Measurements from ENCODE around the gene MLLT10.

Gene MLLT10

DNA sequence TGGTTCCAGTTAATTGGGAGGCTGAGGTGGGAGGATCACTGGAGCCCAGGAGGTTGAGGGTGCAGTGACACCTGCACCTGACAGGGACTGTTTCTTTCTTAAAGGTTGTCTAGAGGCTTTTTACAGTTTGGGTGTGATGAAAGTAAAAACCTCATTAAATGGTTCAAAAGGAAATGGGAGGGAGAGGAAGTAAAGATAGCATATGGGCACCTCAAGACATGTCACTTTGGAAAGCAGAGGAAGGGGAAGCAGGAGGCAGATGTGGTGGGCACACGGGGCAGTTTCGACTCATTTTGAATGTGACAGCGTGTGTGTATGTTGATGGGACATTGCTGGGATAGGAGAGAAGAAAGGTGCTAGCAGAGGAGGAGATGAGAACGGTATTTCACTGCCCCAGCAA lies 203.1 kb downstream of the MLLT10 start:
- DNase-seq (ENCODE audit: low read depth), result no peak

DNA sequence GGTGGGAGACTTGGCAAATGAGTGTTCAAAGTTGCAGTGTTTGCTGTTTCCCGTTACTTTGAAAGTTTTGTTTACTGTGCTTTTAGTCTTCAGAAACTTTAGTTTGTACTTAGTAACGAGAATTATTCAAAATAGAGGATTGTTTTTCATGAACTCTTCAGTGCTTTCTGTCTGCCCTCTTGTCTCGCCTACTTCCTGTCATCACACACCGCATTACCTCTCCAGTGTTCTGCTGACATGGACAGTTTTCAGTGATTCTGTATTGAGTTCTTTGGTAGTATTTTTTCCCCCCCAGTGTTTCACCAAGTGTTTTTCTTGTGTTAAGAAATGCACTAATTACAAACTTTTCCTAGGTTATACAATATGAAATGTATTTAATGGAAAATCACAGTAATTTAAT lies 207.0 kb downstream of the MLLT10 start:
- DNase-seq (ENCODE audit: low read depth), result no peak

DNA sequence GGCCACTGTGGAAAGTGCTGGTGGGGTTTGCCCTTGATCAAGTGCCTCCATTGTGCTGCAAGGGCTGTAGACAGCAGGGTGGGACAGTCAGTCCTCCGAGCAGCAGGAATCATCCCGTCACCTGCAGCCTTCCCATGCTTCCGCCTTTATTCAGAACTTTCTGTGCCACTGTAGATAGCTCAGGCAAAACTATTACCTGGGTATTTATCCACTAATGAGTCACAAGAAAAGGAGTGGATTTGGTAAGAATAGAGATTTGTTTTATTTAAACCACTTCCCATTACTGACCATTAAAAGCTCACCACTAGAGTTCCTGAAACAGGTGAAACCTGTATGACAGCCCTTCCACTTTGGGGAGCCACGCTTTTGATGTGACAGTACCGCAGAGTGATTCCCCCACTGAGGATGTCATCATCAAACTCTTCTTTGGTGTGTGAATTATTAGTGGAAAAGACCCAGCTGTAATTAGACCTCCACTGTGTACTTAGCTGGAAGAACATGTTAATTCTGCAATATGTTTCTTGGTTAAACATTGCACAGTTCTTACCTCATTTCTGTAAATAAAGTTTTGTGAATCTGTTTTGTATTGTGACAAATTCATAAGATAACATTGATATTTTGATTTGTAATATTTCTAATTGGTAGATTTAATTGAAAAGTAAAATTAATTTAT lies 208.8 kb downstream of the MLLT10 start:
- DNase-seq (ENCODE audit: low read depth), result no peak

DNA sequence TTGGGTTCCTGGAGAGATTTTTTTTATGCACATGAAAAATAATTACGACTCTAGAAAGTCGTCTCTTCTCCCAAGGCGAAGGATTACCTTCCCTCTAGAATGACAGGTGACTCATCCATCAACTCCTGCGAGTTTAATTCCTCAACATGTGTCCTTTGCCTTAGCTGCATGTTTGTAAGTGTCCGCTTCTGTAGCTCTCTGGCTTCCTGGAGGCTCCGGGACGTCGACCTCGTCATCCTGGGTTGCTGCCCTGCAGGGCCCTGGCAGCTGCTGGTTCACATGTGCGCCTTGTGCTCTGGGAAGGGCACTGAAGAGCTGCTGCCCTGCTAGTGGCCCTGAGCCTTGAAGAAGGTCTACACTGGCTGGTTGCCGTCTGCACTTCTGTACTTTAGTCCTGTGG lies 210.2 kb downstream of the MLLT10 start:
- DNase-seq (ENCODE audit: low read depth), result no peak

DNA sequence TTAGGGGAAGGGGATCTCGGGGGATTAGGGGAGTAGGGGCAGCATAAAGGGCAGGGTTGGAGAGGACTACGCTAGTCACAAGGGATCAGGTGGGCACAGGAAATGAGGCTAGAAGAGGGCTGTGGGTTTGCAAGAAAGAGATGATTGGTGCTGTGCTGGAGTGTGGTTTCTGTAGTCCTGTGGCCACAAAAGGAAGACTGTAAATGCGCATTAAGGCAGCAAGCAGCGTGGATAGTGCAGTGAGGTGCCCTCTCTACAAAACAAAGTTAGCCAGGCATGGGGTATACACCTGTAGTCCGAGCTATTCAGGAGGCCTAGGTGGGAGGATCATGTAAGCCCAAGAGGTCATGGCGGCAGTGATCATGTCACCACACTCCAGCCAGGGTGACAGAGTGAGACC lies 212.1 kb downstream of the MLLT10 start:
- no peak for DNase-seq (ENCODE audit: low read depth)

DNA sequence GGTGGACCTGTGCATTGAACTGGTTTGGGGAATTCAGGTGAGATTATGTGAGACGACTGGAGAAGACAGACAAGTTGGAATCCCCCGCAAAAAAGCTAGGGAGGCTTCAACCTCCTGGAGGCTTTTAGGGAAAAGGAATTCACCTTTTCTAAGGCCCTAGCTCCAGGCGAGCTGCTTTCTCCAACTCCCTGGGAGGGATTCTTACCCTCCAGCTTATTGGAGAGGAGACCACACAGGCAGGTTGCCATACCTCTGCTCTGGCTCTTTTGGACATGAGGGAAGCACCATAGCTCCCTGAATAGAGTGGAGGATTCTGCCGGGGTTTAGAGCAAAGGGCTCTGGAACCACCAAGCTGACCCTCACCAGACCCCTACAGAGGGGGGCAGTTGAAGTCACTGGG lies 213.8 kb downstream of the MLLT10 start:
- no peak for DNase-seq (ENCODE audit: low read depth)

DNA sequence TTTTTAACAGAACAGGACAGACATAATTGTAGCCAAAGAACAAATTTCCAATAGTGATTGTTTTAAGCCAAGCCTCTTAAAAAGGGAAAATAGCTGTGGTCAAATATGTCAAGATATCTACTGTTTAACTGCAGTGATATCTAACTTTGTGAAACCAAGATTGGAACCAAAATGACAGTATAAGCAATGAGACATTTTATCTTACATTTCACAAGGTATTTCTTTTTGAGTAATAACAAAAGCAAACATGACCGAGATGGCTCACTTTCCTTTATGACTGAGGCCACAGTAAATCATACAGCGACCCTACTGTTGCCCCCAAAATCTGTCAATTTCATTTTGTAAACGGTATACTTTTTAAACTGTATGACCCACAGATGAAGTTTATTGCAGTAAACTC lies 215.8 kb downstream of the MLLT10 start:
- no peak for DNase-seq (ENCODE audit: low read depth)

DNA sequence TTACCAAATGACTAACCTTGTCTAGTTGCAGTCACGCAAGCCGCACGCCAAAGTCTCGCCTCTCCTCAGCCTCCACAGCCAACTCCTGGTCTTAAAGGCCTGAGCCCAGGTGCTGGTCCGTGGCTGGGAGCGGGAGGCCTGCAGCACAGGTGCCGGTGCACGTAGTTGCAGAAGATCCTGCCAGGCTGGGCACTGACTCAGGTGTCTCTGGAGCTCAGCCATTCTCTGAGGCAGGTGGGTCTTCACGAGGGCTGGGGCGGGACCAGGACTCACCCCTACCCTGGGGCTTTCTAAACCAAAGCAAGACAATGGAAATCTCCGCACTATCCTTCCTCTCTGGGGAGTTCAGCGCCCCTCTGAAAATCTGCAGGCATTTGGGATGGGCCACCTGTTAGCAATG lies 216.4 kb downstream of the MLLT10 start:
- no peak for DNase-seq (ENCODE audit: low read depth)

DNA sequence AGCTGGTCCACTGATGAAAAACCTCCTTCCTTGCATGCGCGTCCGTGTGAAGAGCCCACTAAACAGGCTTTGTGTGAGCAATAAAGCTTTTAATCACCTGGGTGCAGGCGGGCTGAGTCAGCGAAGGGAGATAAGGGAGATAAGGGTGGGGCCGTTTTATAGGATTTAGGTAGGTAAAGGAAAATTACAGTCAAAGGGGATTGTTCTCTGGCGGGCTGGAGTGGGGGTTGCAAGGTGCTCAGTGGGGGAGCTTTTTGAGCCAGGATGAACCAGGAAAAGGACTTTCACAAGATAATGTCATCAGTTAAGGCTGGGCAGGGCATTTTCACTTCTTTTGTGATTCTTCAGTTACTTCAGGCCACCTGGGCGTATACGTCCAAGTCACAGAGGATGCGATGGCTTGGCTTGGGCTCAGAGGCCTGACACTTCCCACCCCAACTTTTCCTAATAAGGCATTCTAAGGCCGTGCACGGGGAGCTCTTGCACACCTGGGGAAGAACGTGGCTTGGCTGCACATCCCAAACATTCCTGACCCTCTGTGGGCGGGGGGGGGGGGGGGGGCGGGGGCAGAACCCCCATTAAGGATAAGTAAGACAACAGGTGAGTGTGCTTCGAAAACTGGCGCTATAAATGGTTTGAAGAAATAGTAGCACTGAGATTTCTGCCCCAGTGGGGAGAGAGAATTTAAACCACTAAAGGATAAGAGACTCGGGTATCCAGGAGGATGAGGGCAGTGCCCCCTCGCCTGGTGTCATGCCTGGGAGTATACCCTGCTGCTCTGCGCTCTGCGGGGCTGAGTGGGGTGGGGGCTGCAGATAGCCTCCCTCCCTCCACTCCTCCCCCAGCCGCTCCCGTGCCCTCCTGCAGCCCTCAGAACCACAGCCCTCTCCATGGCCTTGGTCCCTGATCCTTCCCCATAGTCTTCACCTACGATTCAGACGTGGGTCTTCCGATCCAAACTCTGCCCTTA lies 217.6 kb downstream of the MLLT10 start:
- DNase-seq (ENCODE audit: low read depth), result no peak

DNA sequence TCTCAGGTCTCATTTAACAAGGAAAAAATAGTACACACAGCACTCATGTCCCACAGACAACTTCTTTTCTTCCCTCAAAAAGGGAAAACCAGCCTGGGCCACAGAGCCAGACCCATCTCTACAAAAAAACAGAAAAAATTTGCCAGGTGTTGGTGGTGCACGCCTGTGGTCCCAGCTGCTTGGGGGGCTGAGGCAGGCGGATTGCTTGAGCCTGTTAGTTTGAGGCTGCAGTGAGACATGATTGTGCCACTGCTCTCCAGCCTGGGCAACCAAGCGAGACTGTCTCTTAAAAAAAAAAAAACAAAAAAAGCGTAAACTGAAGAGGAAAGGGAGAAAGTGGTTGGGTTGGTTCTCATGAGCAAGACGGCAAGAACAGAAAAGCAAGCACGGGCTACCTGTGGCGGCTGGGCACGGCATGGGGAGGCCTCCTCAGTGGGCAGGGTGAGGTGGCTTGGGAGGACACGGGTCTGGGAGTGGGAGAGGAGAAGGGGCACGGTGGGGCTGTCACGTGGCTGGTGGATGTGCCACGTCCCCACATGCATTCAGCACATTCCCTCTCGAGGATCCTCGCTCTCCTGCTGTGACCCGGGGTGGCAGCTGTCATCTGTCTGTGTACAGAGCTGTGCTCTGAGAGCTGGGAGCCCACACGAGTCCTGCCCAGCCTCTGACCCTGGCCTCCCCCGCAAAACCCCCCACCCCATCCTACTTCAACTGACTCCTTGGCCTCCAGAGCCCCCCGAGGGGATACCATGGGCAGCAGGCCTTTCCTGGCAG lies 219.7 kb downstream of the MLLT10 start:
- DNase-seq (ENCODE audit: low read depth), result no peak

DNA sequence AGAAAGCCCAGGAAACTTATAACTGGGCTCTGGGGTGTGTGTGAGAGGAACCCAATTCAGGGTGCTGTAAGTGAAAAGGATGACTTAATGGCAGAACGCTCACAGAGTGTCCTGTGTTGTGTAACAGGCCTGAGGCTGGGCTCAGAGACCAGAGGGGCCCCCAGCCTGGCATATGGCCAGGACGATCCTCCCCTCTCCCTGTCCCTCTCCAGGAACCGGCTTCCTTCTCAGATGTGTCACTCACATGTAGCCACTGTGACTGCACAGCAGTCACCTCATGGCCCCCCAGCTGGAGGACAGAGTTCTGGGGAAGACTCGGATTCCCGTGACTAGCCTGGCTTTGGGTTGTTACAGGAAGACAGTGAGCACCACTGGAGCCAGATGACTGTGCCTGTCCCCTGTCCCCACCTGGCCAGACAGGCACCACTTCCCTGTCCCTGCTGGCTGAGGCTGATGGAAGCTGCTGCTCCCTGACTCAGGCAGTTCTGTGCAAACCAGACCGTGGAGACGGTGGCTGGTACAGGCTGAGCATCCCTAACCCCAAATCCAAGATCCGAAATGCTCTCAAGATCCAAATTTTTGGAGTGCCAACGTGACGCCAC lies 220.5 kb downstream of the MLLT10 start:
- DNase-seq (ENCODE audit: low read depth), result no peak

DNA sequence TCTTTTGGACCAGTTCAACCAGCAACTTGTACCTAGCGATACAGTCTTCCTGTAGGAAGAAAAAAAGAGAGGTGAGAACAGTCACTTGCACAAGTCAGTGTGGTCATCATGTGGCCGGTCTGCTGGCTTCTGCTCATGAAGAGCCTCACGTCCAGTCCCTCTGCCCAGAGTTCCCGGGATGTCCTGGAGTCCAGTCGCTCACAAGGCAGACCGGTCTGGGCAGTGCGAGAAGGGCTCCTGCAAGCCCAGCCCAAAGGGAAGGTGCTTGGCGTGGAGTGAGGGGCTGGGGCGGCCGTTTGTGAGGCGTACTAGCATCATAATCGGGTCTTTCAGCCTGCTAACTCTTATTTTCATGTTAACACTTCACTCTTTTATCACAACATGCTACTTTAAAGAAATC lies 222.7 kb downstream of the MLLT10 start:
- DNase-seq (ENCODE audit: low read depth), result no peak

DNA sequence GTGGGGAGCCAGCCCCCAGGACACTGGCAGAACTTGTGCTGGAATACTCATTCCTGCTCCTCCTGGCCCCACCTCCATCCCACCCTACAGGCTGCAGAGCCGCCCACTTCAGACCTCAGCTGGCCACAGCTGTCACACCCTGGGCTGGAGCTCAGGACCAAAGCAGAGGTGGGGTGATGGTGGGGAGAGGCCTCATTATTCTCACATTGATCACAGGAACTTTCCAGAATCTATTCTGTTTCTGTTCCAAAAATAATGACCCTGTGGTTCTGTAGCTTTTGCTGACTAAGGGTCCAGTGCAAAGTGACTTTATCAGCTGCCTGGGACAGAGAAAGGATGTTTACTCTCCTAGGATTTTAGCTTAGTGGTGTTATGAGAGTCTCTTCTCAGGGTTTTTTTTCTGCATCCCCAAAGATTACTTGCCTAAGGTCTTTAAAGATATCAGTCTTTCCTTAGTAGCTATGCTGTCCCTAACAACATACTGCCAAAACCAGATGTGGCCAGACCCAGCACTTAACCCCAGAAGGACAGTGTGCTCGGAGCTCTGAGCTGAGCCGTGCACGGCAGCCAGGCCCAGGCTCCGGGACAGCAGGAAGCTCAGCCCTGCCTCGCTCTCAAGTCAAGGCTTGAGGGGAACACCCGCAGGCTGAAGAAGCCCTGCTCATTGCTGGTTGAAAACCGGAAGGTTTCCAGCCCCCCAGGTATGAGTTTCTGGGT lies 223.3 kb downstream of the MLLT10 start:
- DNase-seq (ENCODE audit: low read depth), result no peak

DNA sequence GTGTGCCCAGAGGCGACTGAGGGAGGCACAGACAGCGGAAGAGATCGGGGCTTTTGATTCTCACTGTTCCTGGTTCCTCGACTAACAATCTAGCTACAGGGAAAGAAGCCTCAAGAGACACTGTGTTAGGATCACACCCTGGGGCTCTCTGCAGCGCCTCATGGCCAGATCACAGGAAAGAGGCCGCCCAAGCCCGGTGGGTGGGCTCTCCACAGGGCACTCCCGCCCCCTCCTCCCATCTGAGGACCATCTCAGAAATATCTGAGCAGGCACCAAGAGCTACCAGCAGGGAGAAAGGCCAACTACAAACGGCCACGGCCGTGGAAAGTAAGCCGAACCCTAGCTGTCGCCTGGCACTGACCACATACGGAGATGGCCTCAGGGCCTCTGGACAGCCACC lies 224.2 kb downstream of the MLLT10 start:
- no peak for DNase-seq (ENCODE audit: low read depth)

DNA sequence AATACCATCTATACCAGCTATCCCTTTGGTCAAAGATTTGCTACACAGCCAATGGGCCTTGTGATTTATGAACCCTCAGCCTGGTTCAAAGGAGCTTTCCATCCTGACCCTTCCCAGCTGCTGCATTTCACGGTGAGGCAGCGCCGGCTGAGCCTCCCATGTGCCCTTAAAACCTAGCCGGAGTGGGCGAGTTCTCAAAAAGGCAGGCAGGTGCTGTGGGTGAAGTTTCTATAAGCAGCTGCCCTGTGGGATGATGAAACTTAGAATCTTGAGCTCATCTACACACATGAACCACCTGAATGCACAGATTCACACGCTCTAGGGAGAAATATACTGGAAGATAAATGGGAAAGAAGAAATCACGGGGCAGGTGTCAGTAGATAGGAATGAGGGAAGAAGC lies 224.7 kb downstream of the MLLT10 start:
- no peak for DNase-seq (ENCODE audit: low read depth)

DNA sequence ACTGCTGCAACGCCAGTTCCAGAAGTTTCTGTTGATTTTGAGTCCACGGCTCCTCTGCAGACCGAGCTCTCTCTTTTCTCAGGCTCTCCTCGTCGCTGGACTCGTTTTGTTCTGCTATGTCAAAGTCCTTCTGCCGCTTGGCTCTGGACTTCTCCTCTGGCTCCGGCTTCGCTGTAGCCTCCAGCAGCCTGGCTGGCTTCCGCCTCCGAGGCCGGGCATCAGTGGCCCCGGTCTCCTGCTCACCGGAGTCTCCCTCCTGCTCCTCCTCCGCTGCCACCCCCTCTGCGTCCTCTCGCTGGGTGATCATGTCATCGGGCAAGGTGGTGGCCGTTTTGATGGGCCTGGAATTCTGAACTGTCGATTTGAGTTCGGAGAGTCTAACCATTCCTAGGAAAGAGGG lies 225.2 kb downstream of the MLLT10 start:
- no peak for DNase-seq (ENCODE audit: low read depth)

DNA sequence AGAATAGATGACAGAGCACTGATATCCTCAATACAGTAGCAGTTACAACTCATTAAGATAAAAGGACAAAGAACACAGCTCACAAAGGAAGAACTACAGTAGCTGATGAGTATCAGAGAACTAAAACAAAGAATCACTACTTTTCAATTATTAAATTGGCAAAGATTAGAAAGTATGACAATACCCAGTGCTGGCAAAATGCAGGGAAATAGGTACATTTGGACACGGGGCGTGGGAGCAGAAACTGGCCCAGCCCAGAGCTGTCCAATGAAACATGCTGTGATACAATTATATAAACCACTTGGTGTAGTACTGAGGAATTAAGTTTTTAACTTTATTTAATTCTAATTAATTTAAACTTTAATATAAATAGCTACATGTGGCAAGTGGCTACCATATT lies 226.3 kb downstream of the MLLT10 start:
- no peak for DNase-seq (ENCODE audit: low read depth)

DNA sequence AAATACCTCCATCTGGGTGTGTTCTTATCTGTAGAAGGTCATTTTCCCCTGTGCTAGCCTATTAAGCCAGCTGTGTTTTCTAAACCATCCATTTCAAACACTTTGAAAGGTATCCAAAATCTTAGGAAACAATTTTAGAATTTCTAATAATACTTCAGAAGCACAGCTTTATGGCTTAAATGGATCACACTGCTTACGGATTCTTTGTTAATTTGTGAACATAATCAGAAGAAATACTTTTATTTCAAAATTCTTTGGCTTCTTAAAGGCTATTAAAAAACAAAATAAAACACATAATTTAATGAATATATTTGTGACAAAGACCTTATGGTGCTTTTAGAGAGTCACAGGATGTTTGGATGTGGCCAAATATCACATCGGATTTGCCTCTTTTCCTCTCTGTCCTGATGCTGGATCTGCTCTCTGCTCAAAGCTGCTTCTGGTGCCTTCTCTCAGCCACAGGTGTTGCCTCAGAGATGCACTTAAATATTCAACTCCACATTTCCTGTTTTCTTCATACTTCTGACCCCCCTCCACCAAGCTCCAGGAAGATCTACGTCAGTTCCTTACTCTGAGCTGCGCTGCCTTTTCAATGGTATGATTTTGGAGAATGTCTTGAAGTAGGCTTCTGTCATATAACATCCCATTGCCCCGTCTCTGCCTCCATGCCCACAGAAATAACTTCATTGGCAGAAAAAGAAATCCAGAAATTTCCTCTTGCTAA lies 230.6 kb downstream of the MLLT10 start:
- no peak for DNase-seq (ENCODE audit: low read depth)

DNA sequence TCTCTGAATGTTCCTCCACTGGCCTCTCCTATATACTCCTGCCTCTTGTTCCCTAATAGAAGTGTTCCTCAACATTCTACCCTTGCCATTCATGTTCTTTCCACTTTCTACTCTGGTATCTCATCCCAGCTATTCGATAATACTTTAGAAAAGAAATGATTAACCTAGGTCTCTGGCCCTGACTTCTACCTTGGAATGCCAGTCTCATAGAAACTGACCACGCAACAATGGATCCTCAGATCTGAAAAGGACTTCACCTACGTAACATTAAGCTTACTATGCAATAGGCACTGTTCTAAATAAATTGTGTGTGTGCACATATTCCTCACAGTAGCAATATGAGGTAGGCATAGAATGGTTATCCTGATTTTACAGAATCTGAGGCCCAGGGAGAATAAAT lies 235.0 kb downstream of the MLLT10 start:
- DNase-seq (ENCODE audit: low read depth), result no peak

DNA sequence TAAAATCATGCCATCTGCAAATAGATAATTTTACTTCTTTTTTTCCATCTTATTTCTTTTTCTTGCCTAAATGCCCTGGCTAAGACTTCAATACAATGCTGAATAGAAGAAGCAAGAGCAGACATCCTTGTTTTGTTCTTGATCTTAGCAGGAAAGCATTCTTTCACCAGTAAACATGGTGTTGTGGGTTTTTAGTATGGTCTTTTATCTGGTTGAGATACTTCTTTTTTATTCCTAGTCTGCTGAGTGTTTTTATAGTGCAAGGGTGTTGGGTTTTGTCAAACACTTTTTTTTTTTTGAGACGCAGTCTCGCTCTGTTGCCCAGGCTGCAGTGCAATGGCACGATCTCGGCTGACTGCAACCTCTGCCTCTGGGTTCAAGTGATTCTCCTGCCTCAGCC lies 237.2 kb downstream of the MLLT10 start:
- DNase-seq (ENCODE audit: low read depth), result no peak

DNA sequence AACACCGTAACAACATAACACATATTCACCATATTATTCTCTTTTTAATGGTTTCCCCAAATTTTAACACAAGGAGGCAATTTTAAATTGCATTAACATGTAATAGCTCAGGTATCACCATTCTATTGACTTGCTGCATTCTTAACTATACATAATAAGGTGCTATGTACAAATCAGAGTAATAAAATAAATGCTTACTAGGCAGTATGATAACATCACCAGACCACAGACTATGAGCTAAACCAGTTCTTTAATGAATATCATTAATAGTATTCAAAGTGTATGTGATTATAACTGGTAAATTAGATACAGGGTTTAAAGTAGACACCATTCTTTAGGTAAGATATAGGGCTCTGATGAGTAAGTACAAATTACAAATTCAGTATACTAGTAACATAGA lies 242.9 kb downstream of the MLLT10 start:
- no peak for DNase-seq (ENCODE audit: low read depth)

Data from stimulated activated CD8-positive, alpha-beta memory T cell treated with anti-CD3 and anti-CD28 coated beads, Interleukin-12 subunit alpha, Interleukin-12 subunit beta, amount 100 ng/mL, for 4 hours (primary cell).